ENCODE results near the gene MAN2B2. TPM values are rescaled to one million over a fixed set of nuclear protein-coding genes. Genes with fewer than 3 reads are reported as not detected.

MAN2B2 gene
- total and polyA plus RNA-seq, 10 donors, result 7.9 to 40.3 (median 31.8) TPM

- H3K36me3 ChIP-seq, result no peaks in the 10 kb centered on the region
- H3K9me3 ChIP-seq, result no peaks in the 10 kb centered on the region
- no peak for TF ChIP-seq POLR2AphosphoS5 (IDR thresholded peaks at IDR 0.05)
- TF ChIP-seq CTCF (IDR thresholded peaks at IDR 0.05 in 8 of 11, conservative IDR thresholded peaks at IDR 0.05 in 3 of 11), result no peak
- TF ChIP-seq POLR2A (IDR thresholded peaks at IDR 0.05), result no peak
- H3K4me3 ChIP-seq, result no peak overlapping the region
- WGBS, 5 donors, result 67 to 76% (median 73%) methylated on average over 10 of the region's 10 CpGs
- peaks cover 8 to 98% (median 52%) of the 10 kb centered on the region in 7 donors for H3K27me3 ChIP-seq (replicated peaks in 1 of 7)
- peaks cover 6 to 19% (median 14%) of the 10 kb centered on the region in 6 donors for H3K4me1 ChIP-seq
- intact Hi-C loops (cut with DNase I; ENCODE audit: low total_unique reads), result no loop called here
- DNase-seq, result no peak
- H3K27ac ChIP-seq, result no peak overlapping the region
These were observed 14.4 kb upstream of the MAN2B2 start for GRCh38 chr4:6560416-6561172.

GRCh38 chr4:6561173-6561516 lies 13.8 kb upstream of the MAN2B2 start:
- 13 to 21% (median 18%) methylated on average over 4 to 6 of the region's 6 CpGs for WGBS, 5 donors
- no peak for TF ChIP-seq POLR2A (IDR thresholded peaks at IDR 0.05)
- no peak for TF ChIP-seq POLR2AphosphoS5 (IDR thresholded peaks at IDR 0.05)
- no peak for TF ChIP-seq CTCF (IDR thresholded peaks at IDR 0.05 in 8 of 11, conservative IDR thresholded peaks at IDR 0.05 in 3 of 11)
- peaks cover 8 to 98% (median 52%) of the 10 kb centered on the region in 7 donors for H3K27me3 ChIP-seq (replicated peaks in 1 of 7)

GRCh38 chr4:6561706-6562371 lies 13.2 kb upstream of the MAN2B2 start:
- Histone ChIP-seq H3K27ac (no peak overlapping the region), H3K4me3 (no peak overlapping the region), H3K4me1 (peaks cover 6 to 19% (median 14%) of the 10 kb centered on the region in 6 donors), H3K27me3 (replicated peaks in 1 of 7) (peaks cover 8 to 93% (median 52%) of the 10 kb centered on the region in 7 donors), H3K9me3 (no peaks in the 10 kb centered on the region), H3K36me3 (no peaks in the 10 kb centered on the region)
- intact Hi-C loops (cut with DNase I; ENCODE audit: low total_unique reads), result no loop called here
- TF ChIP-seq CTCF (IDR thresholded peaks at IDR 0.05 in 8 of 11, conservative IDR thresholded peaks at IDR 0.05 in 3 of 11), result no peak
- TF ChIP-seq POLR2AphosphoS5 (IDR thresholded peaks at IDR 0.05), result no peak
- no peak for TF ChIP-seq POLR2A (IDR thresholded peaks at IDR 0.05)
- WGBS, 5 donors, result 51 to 74% (median 54%) methylated on average over 15 to 16 of the region's 16 CpGs
- DNase-seq, result no peak

More at GRCh38 chr4:6561173-6561516, 13.8 kb upstream of the MAN2B2 start:
- no peak for DNase-seq
- peaks cover 6 to 19% (median 14%) of the 10 kb centered on the region in 6 donors for H3K4me1 ChIP-seq
- no peaks in the 10 kb centered on the region for H3K9me3 ChIP-seq
- no peak overlapping the region for H3K27ac ChIP-seq
- intact Hi-C loops (cut with DNase I; ENCODE audit: low total_unique reads), result no loop called here
- H3K36me3 ChIP-seq, result no peaks in the 10 kb centered on the region
- H3K4me3 ChIP-seq, result no peak overlapping the region
